Mesothelial cell of epicardium (in vitro differentiated cells): Measurements from ENCODE around the gene ARHGDIG. TPM values are rescaled to one million over a fixed set of nuclear protein-coding genes. Genes with fewer than 3 reads are reported as not detected.

Experiments used
- DNase-seq, 2 experiments: peaks; one replicate each; pipeline ENCODE4 v3.0.0; 2021; ENCODE audit warnings: low spot score in 2 of 2; ENCODE audit not compliant: unreplicated experiment in 2 of 2
- H3K27ac Mint-ChIP-seq: 2 replicates; pipeline ENCODE4 v1.8.0; 2021; ENCODE audit warnings: mixed read lengths
- H3K27me3 Mint-ChIP-seq: 2 replicates; pipeline ENCODE4 v1.8.0; 2021; ENCODE audit warnings: low read depth, mixed read lengths
- H3K36me3 Mint-ChIP-seq: 2 replicates; pipeline ENCODE4 v1.8.0; 2021; ENCODE audit warnings: mixed read lengths
- H3K4me1 Mint-ChIP-seq: 2 replicates; pipeline ENCODE4 v1.8.0; 2021; ENCODE audit warnings: mixed read lengths
- H3K4me3 Mint-ChIP-seq: 2 replicates; pipeline ENCODE4 v1.8.0; 2021; ENCODE audit warnings: mild to moderate bottlenecking, moderate library complexity, mixed read lengths
- H3K9me3 Mint-ChIP-seq: 2 replicates; pipeline ENCODE4 v1.8.0; 2021; ENCODE audit warnings: mixed read lengths
- total RNA-seq: library from RNA; stranded (reverse); gene quantifications from 3 replicates; pipeline ENCODE4 v1.2.1, GENCODE V29; 2021
- TF ChIP-seq, protein P1 (sequence below): fragments of 200-600 bp; sonication (generic); IDR thresholded peaks from one replicate; pipeline ENCODE4 v1.5.0; 2021; ENCODE audit warnings: antibody characterized with exemption; ENCODE audit not compliant: unreplicated experiment

Gene ARHGDIG
- total RNA-seq, 1 donor from 2014 or later, result 3.6 TPM

DNA sequence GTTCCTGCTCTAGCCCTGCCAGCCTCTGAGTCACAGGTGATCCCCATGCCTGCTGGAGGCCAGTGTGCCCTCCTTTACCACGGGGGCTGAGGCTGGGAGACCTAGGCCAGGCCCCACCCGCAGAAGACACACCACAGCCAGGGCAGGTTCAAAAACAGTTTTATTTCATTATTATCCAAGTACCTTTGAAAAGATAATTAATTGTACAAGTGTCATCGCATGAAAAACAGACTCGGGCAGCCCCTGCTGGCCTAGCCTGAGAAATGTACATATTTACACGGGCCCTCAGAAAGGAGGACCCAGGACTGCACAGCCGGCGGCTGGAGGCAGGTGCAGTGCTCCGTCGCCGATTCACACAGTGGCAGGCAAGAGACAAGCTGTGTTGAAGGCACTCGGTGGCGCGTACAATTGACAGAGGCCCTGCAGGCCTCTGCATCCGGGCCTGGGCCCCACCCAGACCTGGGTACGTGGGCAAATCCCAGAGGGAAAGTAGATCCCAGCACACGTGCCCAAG lies 7.0 kb downstream of the ARHGDIG start:
- TF ChIP-seq, protein P1, sequence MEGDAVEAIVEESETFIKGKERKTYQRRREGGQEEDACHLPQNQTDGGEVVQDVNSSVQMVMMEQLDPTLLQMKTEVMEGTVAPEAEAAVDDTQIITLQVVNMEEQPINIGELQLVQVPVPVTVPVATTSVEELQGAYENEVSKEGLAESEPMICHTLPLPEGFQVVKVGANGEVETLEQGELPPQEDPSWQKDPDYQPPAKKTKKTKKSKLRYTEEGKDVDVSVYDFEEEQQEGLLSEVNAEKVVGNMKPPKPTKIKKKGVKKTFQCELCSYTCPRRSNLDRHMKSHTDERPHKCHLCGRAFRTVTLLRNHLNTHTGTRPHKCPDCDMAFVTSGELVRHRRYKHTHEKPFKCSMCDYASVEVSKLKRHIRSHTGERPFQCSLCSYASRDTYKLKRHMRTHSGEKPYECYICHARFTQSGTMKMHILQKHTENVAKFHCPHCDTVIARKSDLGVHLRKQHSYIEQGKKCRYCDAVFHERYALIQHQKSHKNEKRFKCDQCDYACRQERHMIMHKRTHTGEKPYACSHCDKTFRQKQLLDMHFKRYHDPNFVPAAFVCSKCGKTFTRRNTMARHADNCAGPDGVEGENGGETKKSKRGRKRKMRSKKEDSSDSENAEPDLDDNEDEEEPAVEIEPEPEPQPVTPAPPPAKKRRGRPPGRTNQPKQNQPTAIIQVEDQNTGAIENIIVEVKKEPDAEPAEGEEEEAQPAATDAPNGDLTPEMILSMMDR, result no peak
- Mint-ChIP-seq H3K4me1 (no peaks in the 10 kb centered on the region), H3K27ac (no peak overlapping the region), H3K9me3 (no peaks in the 10 kb centered on the region), H3K36me3 (peaks cover 14% of the 10 kb centered on the region), H3K27me3 (peaks cover 6% of the 10 kb centered on the region), H3K4me3 (no peak overlapping the region)
- DNase-seq, result no peak

DNA sequence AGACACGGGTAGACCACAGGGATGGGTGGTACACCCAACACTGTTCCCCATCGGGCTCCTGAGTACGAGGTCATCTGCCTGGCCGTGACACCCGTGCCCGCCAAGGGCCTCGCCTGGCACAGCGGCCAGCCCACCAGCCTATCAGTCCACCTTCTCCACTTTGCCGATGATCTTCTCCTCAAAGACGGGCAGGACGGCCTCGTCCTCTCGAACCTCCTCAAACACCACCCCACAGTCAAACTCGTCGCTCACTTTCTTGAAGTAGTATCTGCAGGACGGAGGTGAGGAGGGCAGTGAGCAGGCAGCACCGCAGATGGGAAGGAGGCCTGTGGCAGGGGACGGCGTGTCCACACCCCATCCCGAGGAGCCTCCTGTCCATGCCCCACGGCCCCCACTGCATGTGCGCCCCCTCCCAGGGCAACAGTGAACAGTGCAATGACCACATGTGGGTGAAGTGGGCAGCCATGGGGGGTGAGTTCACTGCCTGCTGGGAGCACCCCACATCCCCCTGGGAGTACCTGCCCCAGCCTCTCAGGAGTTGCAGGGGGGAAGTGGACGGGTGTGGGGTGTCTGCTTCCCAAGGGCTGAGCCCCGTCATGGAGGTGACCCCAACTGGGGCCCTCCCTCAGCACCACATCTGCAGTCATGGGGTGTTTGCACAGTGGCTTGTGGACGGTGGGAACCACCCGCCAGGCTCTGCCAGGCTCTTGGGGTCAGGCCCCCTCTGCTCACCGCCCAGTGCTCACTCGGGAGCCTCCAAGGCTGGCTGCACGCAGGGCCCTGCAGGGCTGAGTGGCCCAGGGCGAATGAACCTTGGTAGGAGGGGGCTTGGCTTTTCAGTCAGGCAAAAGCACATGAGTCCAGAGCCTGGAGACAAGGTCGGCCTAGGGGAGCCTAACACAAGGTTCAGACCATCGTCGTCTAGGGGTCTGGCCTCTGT lies 7.9 kb downstream of the ARHGDIG start:
- TF ChIP-seq, protein P1, result no peak
- H3K4me1 Mint-ChIP-seq, result no peaks in the 10 kb centered on the region
- no peak overlapping the region for H3K4me3 Mint-ChIP-seq
- H3K27me3 Mint-ChIP-seq, result no peaks in the 10 kb centered on the region
- no peak overlapping the region for H3K27ac Mint-ChIP-seq
- peaks cover 19% of the 10 kb centered on the region for H3K36me3 Mint-ChIP-seq
- no peaks in the 10 kb centered on the region for H3K9me3 Mint-ChIP-seq
- no peak for DNase-seq

DNA sequence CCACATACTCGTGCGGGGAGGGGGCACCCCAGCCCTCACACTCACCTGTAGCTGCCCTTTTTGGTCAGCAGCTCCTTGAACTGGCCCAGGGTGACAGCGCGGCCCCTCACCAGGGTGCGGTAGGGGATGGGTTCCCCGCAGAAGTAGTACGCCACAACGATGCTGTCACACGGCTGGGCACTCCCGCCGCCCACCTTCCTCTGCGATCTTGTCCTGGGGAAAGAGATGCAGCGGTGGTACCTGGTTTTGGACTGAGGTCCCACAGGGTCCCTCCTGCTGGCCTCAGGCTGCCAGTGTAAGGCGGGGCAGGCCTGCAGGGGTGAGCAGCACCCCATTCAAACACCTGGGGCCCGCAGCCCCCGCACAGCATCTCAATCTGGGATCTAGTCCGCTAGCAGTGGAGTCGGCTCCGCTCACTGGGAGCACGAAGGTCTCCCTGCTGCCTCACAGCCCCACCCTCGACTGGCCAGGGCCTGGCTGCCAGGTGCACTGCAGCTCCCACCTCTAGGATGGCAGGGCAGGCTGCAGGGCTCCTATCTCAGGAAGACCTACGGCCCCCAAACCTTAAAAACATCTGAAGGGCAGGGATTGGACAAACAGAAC lies 9.1 kb downstream of the ARHGDIG start:
- no peaks in the 10 kb centered on the region for H3K9me3 Mint-ChIP-seq
- TF ChIP-seq, protein P1, result no peak
- H3K27ac Mint-ChIP-seq, result no peak overlapping the region
- DNase-seq, result no peak
- no peaks in the 10 kb centered on the region for H3K27me3 Mint-ChIP-seq
- peaks cover 19% of the 10 kb centered on the region for H3K36me3 Mint-ChIP-seq
- no peaks in the 10 kb centered on the region for H3K4me1 Mint-ChIP-seq
- H3K4me3 Mint-ChIP-seq, result no peak overlapping the region

DNA sequence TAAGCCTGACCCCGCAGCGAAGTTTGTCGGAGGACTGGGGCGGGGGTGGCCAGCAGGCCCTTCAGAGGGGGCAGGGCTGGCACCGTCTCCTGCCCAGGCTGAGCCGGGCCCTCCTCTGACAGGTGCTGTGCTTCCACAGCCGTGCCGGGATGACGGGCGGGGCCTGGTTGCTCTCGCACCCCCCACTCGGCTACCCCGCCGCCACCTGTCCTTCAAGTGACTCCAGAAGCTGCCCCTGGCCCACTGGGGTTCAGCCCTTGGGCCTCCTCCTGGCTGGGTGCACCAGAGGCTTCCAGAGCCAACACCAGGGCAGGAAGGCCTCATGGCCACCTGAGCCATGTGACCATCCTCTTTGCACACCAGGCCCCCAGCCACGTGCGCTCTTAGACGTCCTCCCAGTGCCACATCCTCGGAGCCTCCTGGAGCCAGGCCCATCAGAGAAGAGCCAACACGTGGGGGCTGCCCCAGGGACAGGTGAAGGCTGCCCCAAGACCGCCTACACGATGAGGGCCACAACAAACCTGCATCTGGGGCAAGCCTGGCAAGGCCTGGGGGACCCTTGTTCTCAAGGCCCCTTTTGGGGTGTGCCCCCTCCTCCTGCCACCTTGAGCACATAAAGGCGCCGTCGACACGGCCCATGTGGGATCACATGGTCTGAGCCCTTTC lies 9.8 kb downstream of the ARHGDIG start:
- TF ChIP-seq, protein P1, result no peak
- Mint-ChIP-seq H3K27ac (no peak overlapping the region), H3K27me3 (no peaks in the 10 kb centered on the region), H3K9me3 (no peaks in the 10 kb centered on the region), H3K36me3 (peaks cover 19% of the 10 kb centered on the region), H3K4me3 (no peak overlapping the region), H3K4me1 (no peaks in the 10 kb centered on the region)
- no peak for DNase-seq

DNA sequence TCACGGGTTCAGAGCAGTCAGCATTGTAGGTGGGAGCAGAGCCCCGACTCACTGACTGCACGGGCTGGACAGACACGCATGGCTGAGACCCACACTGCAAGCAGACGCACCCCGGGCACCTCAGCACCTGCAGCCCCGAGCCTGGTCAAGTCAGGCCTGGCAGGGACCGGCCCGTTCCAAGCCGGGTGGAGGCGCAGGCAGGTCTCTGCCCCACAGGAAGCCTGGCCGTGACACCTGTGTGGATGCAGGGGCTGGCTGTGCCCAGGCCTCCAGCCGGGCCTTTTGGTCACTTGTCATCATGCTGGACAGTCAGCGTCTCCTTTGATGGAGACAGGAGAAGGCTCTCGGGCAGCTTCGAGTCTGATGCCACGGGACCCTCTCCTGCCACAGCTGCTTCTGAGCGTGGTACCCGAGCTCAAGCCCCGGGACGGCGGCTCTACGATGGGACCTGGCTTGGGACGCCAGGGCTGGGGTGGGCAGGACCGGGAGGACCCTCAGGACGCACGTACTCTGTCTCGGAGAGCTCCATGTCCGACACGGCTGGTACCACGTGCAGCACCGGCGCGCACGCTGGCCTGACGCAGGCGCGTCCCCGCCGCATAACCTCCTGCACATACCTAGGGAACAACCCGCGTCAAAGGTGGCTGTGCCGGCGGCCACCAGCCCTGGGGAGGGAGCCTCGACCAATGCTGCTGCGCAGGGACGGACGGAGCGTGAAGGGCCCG lies 10.5 kb downstream of the ARHGDIG start:
- TF ChIP-seq, protein P1, result no peak
- no peak for DNase-seq
- H3K36me3 Mint-ChIP-seq, result peaks cover 19% of the 10 kb centered on the region
- no peaks in the 10 kb centered on the region for H3K27me3 Mint-ChIP-seq
- no peak overlapping the region for H3K4me3 Mint-ChIP-seq
- H3K27ac Mint-ChIP-seq, result no peak overlapping the region
- no peaks in the 10 kb centered on the region for H3K4me1 Mint-ChIP-seq
- H3K9me3 Mint-ChIP-seq, result no peaks in the 10 kb centered on the region
